ENCODE measurements around the gene PCNX1.
"Not testable (repeated sequence)": the region's sequence is repeated elsewhere in the genome, so short reads cannot be mapped to it uniquely, and the experiment has no call there.

PCNX1 gene

GRCh38 chr14:70907176-70907995, at the start of gene PCNX1:
PCNX1 (plus strand) TSS chr14:70907459; CDS start chr14:70907851, 392 bp downstream.
- DNase-seq = peak; percentile 91

- no peak for DNase-seq
Measured at GRCh38 chr14:70857496-70857890, 49.8 kb upstream of the PCNX1 start.

GRCh38 chr14:70858641-70859040, 48.6 kb upstream of the PCNX1 start:
- no peak for DNase-seq

GRCh38 chr14:70866992-70867391, 40.3 kb upstream of the PCNX1 start:
- not testable (repeated sequence) for DNase-seq

GRCh38 chr14:70871001-70871400, 36.3 kb upstream of the PCNX1 start:
- no peak for DNase-seq

- DNase-seq = no peak
Measured at GRCh38 chr14:70871863-70872677, 35.2 kb upstream of the PCNX1 start.

GRCh38 chr14:70872678-70873020, 34.6 kb upstream of the PCNX1 start:
- no peak for DNase-seq

- no peak for DNase-seq
Measured at GRCh38 chr14:70873627-70874026, 33.6 kb upstream of the PCNX1 start.

GRCh38 chr14:70875811-70876460, 31.3 kb upstream of the PCNX1 start:
- DNase-seq = not testable (repeated sequence)

- DNase-seq = no peak
Measured at GRCh38 chr14:70879448-70879847, 27.8 kb upstream of the PCNX1 start.

- DNase-seq = not testable (repeated sequence)
Measured at GRCh38 chr14:70880888-70881287, 26.4 kb upstream of the PCNX1 start.

GRCh38 chr14:70881549-70882177, 25.6 kb upstream of the PCNX1 start:
- no peak for DNase-seq

GRCh38 chr14:70882776-70883492, 24.3 kb upstream of the PCNX1 start:
- no peak for DNase-seq

- DNase-seq = no peak
Measured at GRCh38 chr14:70884595-70885342, 22.5 kb upstream of the PCNX1 start.

GRCh38 chr14:70885343-70886022, 21.8 kb upstream of the PCNX1 start:
- DNase-seq = no peak

- no peak for DNase-seq
Measured at GRCh38 chr14:70886421-70887206, 20.6 kb upstream of the PCNX1 start.

- no peak for DNase-seq
Measured at GRCh38 chr14:70887207-70887681, 20.0 kb upstream of the PCNX1 start.

GRCh38 chr14:70887737-70888499, 19.3 kb upstream of the PCNX1 start:
- no peak for DNase-seq

GRCh38 chr14:70888681-70889175, 18.5 kb upstream of the PCNX1 start:
- no peak for DNase-seq
